Measurements from ENCODE around the gene SLC22A4. TPM values are rescaled to one million over a fixed set of nuclear protein-coding genes. Genes with fewer than 3 reads are reported as not detected.

SLC22A4 gene
- polyA plus RNA-seq, 1 experiment, result 19.3 TPM

DNA sequence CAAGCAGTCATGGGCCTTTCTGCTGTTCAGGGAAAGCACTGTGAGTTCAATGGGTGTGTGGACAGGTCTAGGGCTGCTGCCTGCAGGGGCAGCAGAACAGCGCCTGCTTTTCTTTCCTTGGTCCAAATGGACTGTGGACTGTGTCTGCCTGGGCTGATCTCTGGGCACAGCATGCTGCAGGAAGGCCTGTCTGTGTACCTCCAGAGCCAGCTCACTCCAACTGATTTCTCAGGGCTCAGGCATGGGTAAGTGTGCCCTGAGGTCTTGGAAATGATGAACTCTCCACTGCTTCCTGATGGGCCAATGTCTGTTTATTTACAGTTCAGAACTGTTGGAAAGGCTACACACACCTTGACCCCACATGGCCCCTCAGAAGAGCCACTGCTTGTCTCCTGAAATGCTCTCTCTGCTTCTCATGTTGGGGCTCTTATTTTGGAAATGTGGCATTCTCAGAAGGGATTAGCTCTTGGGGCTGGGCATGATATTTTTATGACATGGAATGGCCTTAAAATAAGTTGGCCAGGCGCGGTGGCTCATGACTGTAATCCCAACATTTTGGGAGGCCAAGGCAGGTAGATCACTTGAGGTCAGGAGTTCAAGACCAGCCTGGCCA lies 27.0 kb downstream of the SLC22A4 start:
- Histone ChIP-seq H3K27me3 (ENCODE audit: control insufficient read depth, insufficient read depth, low read length) (no peaks in the 10 kb centered on the region), H3K36me3 (ENCODE audit: control insufficient read depth, insufficient read depth, low read length) (peaks cover 5% of the 10 kb centered on the region), H3K4me3 (ENCODE audit: low read depth, low read length) (no peak overlapping the region)
- CTCF ChIA-PET, result interaction anchor here (1.4 to 1.7 kb wide), 2 partner anchors 12 to 49 kb away, joined by 4 to 6 read pairs; no protein-coding TSS in a partner anchor
- TF ChIP-seq, protein P1, sequence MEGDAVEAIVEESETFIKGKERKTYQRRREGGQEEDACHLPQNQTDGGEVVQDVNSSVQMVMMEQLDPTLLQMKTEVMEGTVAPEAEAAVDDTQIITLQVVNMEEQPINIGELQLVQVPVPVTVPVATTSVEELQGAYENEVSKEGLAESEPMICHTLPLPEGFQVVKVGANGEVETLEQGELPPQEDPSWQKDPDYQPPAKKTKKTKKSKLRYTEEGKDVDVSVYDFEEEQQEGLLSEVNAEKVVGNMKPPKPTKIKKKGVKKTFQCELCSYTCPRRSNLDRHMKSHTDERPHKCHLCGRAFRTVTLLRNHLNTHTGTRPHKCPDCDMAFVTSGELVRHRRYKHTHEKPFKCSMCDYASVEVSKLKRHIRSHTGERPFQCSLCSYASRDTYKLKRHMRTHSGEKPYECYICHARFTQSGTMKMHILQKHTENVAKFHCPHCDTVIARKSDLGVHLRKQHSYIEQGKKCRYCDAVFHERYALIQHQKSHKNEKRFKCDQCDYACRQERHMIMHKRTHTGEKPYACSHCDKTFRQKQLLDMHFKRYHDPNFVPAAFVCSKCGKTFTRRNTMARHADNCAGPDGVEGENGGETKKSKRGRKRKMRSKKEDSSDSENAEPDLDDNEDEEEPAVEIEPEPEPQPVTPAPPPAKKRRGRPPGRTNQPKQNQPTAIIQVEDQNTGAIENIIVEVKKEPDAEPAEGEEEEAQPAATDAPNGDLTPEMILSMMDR (IDR thresholded peaks at IDR 0.05; ENCODE audit: insufficient read depth, low read depth, low read length), result no peak
- POLR2A ChIA-PET, result no interaction called here
- DNase-seq (ENCODE audit: low read depth), result no peak

DNA sequence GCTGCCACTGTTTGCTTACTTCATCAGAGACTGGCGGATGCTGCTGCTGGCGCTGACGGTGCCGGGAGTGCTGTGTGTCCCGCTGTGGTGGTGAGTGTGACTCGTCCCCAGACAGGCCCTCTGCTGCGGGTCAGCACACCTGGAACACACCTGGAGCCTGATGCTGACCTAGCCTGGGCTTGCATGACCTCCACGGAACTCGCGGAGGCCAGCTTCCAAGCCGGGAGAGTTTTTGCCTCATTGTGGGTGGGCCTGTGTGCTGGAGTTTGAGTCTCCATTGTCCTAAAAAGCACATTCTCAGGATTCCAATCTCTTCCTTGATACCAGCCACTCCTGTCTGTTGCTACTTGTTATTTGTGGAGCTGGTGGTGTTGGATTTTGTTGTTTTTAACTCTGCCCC lies 28.1 kb downstream of the SLC22A4 start:
- Histone ChIP-seq H3K36me3 (ENCODE audit: control insufficient read depth, insufficient read depth, low read length) (peaks cover 5% of the 10 kb centered on the region), H3K27me3 (ENCODE audit: control insufficient read depth, insufficient read depth, low read length) (no peaks in the 10 kb centered on the region), H3K4me3 (ENCODE audit: low read depth, low read length) (no peak overlapping the region)
- POLR2A ChIA-PET, result no interaction called here
- CTCF ChIA-PET, result interaction anchor here (1.4 to 1.7 kb wide), 2 partner anchors 11 to 50 kb away, joined by 4 to 6 read pairs; no protein-coding TSS in a partner anchor
- TF ChIP-seq, protein P1 (IDR thresholded peaks at IDR 0.05; ENCODE audit: insufficient read depth, low read depth, low read length), result no peak
- no peak for DNase-seq (ENCODE audit: low read depth)

DNA sequence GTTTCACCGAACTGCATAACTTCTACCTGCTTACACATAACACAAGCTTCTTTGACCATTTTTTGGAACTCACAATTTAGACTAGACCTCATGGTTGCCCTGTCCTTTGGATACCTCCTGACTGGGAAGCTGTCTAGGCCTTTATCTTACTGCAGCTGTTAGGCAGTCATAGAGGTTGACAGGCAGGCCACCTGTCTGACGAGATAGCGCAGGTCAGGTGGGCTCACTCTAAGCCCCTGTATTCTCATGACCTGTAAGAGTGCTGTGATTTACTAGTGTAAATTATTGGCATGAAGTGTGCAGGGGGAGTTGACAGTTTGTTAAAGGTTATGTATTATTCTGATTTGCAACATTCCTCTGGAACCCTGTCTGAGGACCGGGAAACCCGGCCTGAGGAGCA lies 29.0 kb downstream of the SLC22A4 start:
- Histone ChIP-seq H3K36me3 (ENCODE audit: control insufficient read depth, insufficient read depth, low read length) (peaks cover 7% of the 10 kb centered on the region), H3K4me3 (ENCODE audit: low read depth, low read length) (no peak overlapping the region), H3K27me3 (ENCODE audit: control insufficient read depth, insufficient read depth, low read length) (no peaks in the 10 kb centered on the region)
- TF ChIP-seq, protein P1 (IDR thresholded peaks at IDR 0.05; ENCODE audit: insufficient read depth, low read depth, low read length), result no peak
- CTCF ChIA-PET, result interaction anchor here (1.3 kb wide), 1 partner anchor 9 kb away, joined by 3 read pairs; no protein-coding TSS in a partner anchor
- POLR2A ChIA-PET, result no interaction called here
- DNase-seq (ENCODE audit: low read depth), result no peak

DNA sequence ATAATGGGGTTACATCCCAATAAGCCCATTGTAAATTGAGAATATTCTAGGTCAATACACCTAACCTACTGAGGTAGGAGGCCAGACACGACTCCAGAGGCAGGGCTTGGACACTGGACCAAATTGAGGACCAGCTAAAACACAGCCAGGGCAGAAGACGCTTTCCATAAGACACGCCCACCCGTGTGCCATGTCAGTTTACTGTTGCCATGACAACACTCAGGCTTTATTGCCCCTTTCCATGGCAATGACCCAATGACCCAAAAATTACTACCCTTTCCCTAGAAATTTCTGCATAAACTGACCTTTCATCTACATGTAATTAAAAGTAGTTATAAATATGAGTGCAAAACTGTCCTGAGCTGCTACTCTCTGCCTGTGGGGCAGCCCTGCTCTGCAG lies 31.5 kb downstream of the SLC22A4 start:
- no peak for DNase-seq (ENCODE audit: low read depth)
- no peaks in the 10 kb centered on the region for H3K27me3 ChIP-seq (ENCODE audit: control insufficient read depth, insufficient read depth, low read length)
- ChIA-PET POLR2A (no interaction called here), CTCF (interaction anchor here (0.9 to 1.8 kb wide), 4 partner anchors 9 to 263 kb away, joined by 3 to 6 read pairs (median 4); no protein-coding TSS in a partner anchor)
- H3K4me3 ChIP-seq (ENCODE audit: low read depth, low read length), result no peak overlapping the region
- H3K36me3 ChIP-seq (ENCODE audit: control insufficient read depth, insufficient read depth, low read length), result peaks cover 8% of the 10 kb centered on the region
- TF ChIP-seq, protein P1 (IDR thresholded peaks at IDR 0.05; ENCODE audit: insufficient read depth, low read depth, low read length), result no peak

DNA sequence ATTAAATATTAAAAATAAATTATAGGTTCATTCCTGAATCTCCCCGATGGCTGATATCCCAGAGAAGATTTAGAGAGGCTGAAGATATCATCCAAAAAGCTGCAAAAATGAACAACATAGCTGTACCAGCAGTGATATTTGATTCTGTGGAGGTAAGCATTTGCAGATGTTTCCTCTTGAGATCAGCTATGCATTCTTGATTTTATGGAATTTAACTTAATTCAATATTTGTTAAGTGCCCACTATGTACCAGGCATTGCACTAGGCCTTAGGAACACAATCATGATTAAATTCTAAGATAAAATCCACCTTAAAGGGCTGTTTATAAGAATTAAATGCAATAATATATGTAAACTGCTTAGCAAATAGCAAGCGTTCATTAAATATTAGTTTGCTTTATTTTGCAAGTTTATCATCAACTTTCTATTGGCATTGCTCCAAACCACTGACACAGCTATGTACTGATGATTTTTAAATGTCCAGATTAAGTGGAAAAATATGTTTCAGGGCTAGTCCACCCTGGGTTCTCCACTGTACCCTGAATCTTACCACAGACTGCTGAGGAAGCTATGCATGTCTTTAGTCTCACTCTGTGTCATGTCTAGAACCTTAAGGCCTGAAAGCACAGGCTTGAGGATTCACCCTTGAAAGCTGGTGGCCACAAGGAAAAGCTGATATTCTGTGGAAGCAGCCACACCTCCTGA lies 33.2 kb downstream of the SLC22A4 start:
- DNase-seq (ENCODE audit: low read depth), result peak; percentile 12
- peaks cover 3% of the 10 kb centered on the region for H3K36me3 ChIP-seq (ENCODE audit: control insufficient read depth, insufficient read depth, low read length)
- H3K27me3 ChIP-seq (ENCODE audit: control insufficient read depth, insufficient read depth, low read length), result no peaks in the 10 kb centered on the region
- no peak overlapping the region for H3K4me3 ChIP-seq (ENCODE audit: low read depth, low read length)
- ChIA-PET CTCF (interaction anchor here (1.1 to 1.8 kb wide), 2 partner anchors 8 to 17 kb away, joined by 3 to 6 read pairs; no protein-coding TSS in a partner anchor), POLR2A (no interaction called here)
- TF ChIP-seq, protein P1 (IDR thresholded peaks at IDR 0.05; ENCODE audit: insufficient read depth, low read depth, low read length), result no peak
